Cardiac fibroblast (primary cell): Measurements from ENCODE around the gene TTC16.

ENCODE experiments used
- DNase-seq, 2 donors: peaks; one replicate each; pipeline versions ENCODE4 v3.0.0 to v3.0.0-alpha.2; 2010; ENCODE audit warnings: low read depth in 2 of 2
- H3K4me3 ChIP-seq, 2 donors: replicated peaks in 1 of 2; 1 replicate in 1 of 2; 2 replicates in 1 of 2; pipeline ENCODE4 v1.5.1; 2011; ENCODE audit warnings: low read depth in 2 of 2, low read length in 2 of 2, mild to moderate bottlenecking in 2 of 2, moderate library complexity in 1 of 2
- TF ChIP-seq, protein P1 (sequence below): IDR thresholded peaks from one replicate; pipeline ENCODE4 v1.5.1; 2011; ENCODE audit warnings: low read depth, mild to moderate bottlenecking, low read length, inconsistent platforms

Gene TTC16

DNA sequence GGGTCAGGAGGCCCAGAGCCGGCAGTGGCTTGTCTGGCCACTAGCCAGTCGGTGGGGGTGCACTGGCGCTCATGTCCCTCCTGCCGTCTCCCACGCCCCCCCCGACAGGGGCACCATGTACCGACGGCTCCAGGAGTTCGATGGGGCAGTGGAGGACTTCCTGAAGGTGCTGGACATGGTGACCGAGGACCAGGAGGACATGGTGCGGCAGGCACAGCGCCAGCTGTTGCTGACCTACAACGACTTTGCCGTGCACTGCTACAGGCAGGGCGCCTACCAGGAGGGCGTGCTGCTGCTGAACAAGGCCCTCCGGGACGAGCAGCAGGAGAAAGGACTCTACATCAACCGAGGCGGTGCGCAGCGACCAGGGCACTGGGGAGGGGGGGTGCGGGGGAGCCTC is 8.1 kb downstream of the TTC16 start:
- TF ChIP-seq, protein P1, sequence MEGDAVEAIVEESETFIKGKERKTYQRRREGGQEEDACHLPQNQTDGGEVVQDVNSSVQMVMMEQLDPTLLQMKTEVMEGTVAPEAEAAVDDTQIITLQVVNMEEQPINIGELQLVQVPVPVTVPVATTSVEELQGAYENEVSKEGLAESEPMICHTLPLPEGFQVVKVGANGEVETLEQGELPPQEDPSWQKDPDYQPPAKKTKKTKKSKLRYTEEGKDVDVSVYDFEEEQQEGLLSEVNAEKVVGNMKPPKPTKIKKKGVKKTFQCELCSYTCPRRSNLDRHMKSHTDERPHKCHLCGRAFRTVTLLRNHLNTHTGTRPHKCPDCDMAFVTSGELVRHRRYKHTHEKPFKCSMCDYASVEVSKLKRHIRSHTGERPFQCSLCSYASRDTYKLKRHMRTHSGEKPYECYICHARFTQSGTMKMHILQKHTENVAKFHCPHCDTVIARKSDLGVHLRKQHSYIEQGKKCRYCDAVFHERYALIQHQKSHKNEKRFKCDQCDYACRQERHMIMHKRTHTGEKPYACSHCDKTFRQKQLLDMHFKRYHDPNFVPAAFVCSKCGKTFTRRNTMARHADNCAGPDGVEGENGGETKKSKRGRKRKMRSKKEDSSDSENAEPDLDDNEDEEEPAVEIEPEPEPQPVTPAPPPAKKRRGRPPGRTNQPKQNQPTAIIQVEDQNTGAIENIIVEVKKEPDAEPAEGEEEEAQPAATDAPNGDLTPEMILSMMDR, result no peak
- no peak overlapping the region for H3K4me3 ChIP-seq
- no peak for DNase-seq

- no peak overlapping the region for H3K4me3 ChIP-seq
- DNase-seq, result no peak
- TF ChIP-seq, protein P1, result no peak
These were observed 11.0 kb downstream of the TTC16 start for GRCh38 chr9:127726871-127727270.

- H3K4me3 ChIP-seq, result no peak overlapping the region
- no peak for DNase-seq
- TF ChIP-seq, protein P1, result no peak
These were observed 12.9 kb downstream of the TTC16 start for GRCh38 chr9:127728808-127729207.

DNA sequence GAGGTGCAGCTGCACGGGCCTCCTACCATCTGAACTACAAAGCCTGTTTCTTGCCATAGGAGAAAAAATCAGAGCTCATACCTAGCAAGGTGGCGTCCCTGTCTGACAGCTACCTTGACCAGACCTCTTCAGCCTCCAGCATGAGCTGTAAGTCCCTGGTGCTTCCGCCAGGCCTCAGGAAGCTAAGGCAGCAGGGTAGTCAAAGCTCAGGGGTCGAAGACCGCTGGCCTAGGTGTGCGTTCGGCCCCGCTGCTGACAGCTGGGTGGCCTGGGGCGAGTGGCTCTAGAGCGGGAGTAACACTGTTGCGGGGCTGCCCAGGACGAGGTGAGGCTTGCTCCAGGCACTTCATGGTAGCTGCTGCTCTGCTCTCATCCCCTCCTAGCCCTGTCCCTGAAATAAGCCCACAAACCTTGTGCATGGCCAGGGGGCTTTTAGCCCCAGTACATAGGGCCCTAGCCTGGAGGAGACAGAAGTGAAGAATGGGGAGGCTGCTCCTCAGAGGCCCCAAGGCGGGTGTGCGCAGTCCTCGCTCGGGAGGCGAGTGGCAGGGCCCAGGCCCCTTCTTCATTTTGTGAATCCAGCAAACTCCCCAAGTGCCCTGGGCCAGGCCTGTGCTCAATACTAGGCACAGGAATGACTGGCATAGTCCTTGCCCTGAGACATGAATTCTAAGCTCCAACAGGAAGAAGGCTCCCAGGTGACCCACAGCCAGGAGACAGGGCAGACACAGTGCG is 13.8 kb downstream of the TTC16 start:
- TF ChIP-seq, protein P1, result no peak

DNA sequence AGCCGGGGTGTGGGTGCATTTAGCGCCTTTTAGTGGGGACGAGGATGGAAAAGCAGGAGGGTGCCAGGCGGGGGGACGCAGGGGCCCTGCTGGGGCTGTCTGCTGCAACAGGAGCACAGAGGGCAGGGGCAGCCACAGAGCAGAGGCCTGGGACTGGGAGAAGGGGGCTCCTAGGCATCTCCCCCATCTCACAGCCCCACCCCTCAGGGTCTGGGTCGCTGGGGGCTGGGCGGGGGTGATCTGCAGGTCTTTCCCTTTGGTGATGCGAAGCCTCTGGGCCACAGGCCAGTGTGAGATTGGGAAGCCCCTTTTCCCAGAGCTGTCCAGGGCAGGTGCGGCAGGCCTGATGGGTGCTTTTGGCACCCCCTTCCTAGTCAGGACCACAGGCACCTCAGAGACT is 14.4 kb downstream of the TTC16 start:
- DNase-seq, result no peak
- TF ChIP-seq, protein P1, result no peak
- H3K4me3 ChIP-seq, result no peak overlapping the region

More for the DNA sequence above, 13.8 kb downstream of the TTC16 start:
- H3K4me3 ChIP-seq, result no peak overlapping the region
- DNase-seq, result no peak

GRCh38 chr9:127730799-127731410 is 15.0 kb downstream of the TTC16 start:
- TF ChIP-seq, protein P1, result no peak
- no peak for DNase-seq
- H3K4me3 ChIP-seq, result no peak overlapping the region

DNA sequence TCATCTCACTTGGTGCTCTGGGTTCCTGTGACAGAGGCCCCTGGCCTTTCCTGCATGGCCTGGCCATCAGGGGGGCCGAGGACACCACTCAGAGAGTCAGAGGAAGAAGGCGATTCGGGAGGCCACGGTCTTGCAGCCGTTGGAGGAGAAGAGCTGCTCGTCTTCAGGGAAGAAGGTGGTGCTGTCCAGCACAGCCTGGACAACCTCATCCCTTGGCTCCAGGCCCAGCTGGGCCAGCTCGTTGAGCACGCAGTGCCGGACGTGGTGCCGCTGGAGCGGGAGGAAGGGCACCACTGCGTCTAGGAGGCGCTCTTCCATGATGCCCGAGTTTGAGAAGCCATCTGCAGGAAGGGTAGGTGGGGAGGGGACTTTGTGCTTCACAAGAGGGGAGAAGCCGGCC is 16.1 kb downstream of the TTC16 start:
- no peak overlapping the region for H3K4me3 ChIP-seq
- no peak for DNase-seq
- TF ChIP-seq, protein P1, result no peak
